WTC11 (cell line): ENCODE data around the gene PYCARD.

Source experiments
- TF ChIP-seq, protein P1 (sequence below): sonication (generic); formaldehyde crosslinking; IDR thresholded peaks from 2 replicates; pipeline ENCODE4 v1.8.0; 2022; ENCODE audit warnings: mild to moderate bottlenecking, missing genetic modification reagents
- TF ChIP-seq, protein P2 (sequence below): sonication (generic); formaldehyde crosslinking; IDR thresholded peaks from 2 replicates; pipeline ENCODE4 v1.8.1; 2022; ENCODE audit warnings: missing genetic modification reagents, borderline replicate concordance

DNA sequence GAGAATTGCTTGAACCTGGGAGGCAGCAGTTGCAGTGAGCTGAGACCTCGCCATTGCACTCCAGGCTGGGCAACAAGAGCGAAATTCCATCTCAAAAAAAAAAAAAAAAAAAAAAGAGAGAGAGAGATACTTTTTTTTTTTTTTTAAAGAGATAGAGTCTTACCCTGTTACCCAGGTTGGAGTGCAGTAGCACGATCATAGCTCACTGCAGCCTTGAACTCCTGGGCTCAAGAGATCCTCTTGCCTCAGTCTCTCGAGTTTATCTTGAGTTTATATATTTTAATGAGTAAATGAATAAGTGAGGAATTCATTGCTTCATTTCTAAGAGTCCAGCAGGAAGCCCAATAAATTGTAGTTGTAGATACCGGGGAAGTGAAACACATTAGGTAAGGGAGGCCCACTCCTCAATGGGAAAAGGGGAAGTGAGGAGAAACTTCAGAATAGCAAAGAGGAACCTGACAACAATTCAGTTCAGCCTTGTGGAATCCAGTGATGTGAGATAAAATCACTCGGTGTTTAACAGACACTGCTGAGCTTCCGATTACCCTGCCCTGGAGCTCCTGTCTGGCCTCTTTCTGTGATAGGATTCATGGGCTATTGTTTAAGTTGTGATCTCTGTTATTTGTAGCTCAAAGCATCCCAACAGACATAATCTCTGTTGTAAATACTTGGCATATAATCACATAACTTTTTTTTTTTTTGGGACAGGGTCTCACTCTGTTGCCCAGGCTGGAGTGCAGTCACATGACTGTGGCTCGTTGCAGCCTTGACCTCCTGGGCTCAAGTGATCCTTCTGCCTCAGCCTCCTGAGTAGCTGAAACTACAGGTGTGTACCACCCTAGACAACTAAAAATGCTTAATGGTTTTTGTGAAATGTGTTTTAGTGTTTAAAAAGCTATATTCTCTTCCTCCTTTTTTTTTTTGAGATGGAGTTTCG lies 41.4 kb upstream of the PYCARD start:
- TF ChIP-seq, protein P1, sequence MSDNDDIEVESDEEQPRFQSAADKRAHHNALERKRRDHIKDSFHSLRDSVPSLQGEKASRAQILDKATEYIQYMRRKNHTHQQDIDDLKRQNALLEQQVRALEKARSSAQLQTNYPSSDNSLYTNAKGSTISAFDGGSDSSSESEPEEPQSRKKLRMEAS (CRISPR knock-in tag): no peak
- TF ChIP-seq, protein P2, sequence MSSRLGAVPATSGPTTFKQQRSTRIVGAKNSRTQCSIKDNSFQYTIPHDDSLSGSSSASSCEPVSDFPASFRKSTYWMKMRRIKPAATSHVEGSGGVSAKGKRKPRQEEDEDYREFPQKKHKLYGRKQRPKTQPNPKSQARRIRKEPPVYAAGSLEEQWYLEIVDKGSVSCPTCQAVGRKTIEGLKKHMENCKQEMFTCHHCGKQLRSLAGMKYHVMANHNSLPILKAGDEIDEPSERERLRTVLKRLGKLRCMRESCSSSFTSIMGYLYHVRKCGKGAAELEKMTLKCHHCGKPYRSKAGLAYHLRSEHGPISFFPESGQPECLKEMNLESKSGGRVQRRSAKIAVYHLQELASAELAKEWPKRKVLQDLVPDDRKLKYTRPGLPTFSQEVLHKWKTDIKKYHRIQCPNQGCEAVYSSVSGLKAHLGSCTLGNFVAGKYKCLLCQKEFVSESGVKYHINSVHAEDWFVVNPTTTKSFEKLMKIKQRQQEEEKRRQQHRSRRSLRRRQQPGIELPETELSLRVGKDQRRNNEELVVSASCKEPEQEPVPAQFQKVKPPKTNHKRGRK (CRISPR knock-in tag): no peak
